ENCODE data around the gene PLIN5. TPM values are rescaled to one million over a fixed set of nuclear protein-coding genes. Genes with fewer than 3 reads are reported as not detected.

Gene PLIN5
- total RNA-seq, 1 donor from 2014 or later, result 4.8 TPM

DNA sequence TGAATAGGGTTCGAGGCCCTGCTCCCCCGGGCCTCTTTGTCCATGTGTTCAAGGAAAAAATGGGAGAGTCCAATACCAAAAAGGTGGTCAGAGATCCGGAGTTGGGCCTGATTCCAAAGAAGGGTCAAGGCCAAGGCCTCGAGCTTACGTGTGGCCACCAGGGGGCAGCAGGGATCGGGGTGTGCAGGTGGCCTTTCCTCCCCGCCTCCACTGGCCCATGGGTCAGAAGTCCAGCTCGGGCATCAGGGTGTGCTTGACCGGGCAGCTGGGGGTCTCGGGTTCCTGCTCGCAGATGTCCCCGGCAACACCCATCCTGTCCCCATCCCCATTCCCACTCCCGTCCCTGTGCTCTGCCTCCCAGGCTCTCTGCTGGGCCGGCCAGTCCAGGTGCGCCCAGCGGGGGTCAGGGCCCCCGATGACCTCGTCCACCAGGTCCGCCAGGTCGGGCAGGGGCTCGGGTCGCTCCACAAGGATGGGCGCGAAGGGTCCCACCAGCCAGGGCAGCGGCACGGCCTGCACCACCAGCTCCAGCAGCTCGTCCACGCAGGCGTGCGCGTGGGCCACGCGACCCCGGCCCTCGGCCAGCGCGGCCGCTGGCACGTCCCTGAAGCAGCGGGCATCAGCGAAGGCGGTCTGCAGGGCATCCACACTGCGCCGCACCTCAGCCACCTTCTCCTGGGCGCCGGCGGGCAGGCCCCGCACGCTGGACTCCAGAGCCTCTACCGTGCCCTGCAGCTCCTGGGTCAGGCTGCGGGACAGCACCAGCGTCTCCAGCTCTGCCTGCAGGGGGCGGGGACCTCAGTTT lies 11.5 kb downstream of the PLIN5 start:
- Mint-ChIP-seq H3K9me3 (no peaks in the 10 kb centered on the region), H3K4me1 (no peaks in the 10 kb centered on the region), H3K27ac (ENCODE audit: unreplicated experiment) (no peak overlapping the region), H3K36me3 (ENCODE audit: low read depth) (no peaks in the 10 kb centered on the region), H3K4me3 (no peak overlapping the region), H3K27me3 (ENCODE audit: low read depth) (no peaks in the 10 kb centered on the region)
- TF ChIP-seq CTCF (conservative IDR thresholded peaks at IDR 0.05), result peak; percentile 69
- DNase-seq (ENCODE audit: low read depth, low spot score), result peak; percentile 58

DNA sequence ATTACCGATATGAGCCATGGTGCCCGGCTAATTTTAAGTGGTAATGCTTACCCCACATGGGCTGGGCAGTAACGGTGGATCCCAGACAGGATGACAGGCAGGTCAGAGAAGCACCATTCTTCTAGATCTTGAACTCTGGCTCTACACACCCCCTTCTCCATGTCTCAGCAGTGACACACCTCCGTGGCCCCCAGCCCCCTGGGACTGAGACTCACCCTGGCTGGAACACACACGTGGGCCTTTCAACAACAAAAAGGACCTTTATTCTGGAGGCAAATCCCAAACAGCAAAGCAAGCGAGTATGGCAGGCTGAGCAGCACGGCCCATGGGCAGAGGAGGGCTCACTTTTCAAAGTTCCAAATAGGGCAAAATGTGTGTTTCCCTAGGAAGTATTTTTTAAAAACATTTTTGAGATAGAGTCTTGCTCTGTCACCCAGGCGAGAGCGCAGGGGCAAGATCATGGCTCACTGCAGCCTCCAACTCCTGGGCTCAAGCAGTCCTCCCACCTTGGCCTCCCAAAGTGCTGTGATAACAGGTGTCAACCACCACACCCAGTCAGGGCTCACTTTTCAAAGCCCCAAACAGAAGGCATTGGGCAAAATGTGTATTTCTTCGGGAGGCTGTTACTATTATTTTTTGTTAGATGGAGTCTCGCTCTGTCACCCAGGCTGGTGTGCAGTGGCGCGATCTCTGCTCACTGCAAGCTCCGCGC lies 12.6 kb downstream of the PLIN5 start:
- Mint-ChIP-seq H3K27ac (ENCODE audit: unreplicated experiment) (no peak overlapping the region), H3K9me3 (no peaks in the 10 kb centered on the region), H3K27me3 (ENCODE audit: low read depth) (no peaks in the 10 kb centered on the region), H3K4me3 (no peak overlapping the region), H3K36me3 (ENCODE audit: low read depth) (no peaks in the 10 kb centered on the region), H3K4me1 (no peaks in the 10 kb centered on the region)
- no peak for TF ChIP-seq CTCF (conservative IDR thresholded peaks at IDR 0.05)
- DNase-seq (ENCODE audit: low read depth, low spot score), result no peak

DNA sequence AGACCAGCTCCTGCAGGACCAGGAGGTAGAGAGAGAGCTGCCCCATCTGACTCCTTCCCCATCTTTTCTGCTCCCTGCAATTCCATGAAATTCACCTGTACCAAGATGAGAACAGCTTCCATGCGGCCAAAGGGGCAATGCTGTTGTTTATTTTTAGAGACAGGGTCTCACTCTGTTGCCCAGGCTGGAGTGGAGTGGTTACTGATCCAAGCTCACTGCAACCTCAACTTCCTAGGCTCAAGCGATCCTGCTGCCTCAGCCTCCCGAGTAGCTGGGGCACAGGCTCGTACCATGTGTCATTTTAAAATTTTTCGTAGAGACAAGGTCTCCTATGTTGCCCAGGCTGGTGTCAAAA lies 13.2 kb downstream of the PLIN5 start:
- Mint-ChIP-seq H3K9me3 (no peaks in the 10 kb centered on the region), H3K27ac (ENCODE audit: unreplicated experiment) (no peak overlapping the region), H3K27me3 (ENCODE audit: low read depth) (no peaks in the 10 kb centered on the region), H3K4me1 (no peaks in the 10 kb centered on the region), H3K36me3 (ENCODE audit: low read depth) (no peaks in the 10 kb centered on the region), H3K4me3 (no peak overlapping the region)
- DNase-seq (ENCODE audit: low read depth, low spot score), result no peak
- TF ChIP-seq CTCF (conservative IDR thresholded peaks at IDR 0.05), result no peak

DNA sequence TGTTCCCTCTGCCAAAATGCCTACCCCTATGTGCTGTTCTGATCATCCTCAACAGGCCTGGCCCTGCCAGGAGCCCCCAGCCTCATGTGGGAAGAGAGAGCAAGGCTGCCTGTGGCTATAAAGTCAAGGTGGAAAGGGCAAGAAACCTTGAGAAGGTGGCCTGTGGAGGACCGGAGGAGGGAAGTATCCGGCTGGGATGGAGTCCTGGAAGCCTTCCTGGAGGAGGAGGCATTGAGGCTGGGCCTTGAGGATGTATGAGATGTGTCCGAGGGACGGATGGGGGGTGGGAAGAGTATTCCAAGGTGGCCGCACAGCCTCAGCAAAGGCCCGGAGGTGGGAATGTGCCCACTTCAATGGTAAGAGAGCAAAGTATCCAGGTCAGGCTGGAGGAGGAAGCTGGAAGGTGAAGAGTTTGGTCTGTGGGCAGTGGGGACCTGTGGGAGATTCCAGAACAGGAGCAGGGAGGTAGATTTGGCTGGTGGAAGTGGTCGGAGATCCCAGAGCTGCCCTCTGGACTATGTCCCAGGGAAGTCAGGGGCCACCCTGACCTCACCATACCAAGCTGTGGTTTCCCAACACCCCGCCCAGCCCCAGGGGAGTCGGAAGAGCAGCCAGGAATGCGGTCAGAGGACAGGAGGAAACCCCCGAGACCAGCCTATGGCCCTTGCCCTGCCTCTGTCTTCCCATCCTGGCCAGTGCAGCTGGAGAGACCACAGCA lies 13.7 kb downstream of the PLIN5 start:
- no peaks in the 10 kb centered on the region for H3K27me3 Mint-ChIP-seq (ENCODE audit: low read depth)
- TF ChIP-seq CTCF (conservative IDR thresholded peaks at IDR 0.05), result no peak
- H3K9me3 Mint-ChIP-seq, result no peaks in the 10 kb centered on the region
- H3K36me3 Mint-ChIP-seq (ENCODE audit: low read depth), result no peaks in the 10 kb centered on the region
- H3K4me1 Mint-ChIP-seq, result no peaks in the 10 kb centered on the region
- no peak for DNase-seq (ENCODE audit: low read depth, low spot score)
- no peak overlapping the region for H3K4me3 Mint-ChIP-seq
- H3K27ac Mint-ChIP-seq (ENCODE audit: unreplicated experiment), result no peak overlapping the region

DNA sequence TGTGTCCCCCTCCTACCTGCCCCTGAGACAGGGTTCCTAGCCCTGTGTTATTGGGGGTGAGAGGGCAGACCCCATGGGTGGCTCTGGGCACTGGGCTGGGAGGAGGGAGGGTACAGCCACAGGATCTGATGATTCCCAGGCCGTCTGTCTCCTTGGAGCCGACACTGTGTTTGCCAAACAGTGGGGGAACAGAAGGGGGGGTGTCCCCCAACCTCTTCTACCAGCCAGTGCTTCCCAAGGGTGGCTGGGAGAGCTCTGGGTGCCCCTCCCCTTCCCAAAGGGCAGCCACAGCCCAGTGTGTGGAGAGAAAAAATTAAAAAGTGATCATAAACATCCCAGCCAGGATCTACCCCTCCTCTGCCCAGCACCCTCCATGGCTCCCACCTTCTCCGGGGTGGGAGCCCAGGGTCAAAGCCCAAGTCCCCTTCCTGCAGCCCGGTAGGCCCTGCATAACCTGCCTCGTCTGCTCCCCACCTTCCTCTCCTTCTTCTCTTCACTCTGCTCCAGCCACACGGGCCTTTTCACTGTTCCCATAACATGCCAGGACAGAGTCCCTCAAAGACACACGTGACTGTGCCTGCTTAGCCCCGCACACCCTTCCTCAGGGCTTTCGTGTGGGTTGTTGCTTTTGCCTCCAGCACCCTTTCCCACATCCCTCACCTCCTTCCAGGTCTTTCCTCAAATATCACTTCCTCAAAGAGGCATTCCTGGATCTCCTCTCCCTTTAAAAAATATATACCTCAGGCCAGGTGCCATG lies 15.3 kb downstream of the PLIN5 start:
- no peak for DNase-seq (ENCODE audit: low read depth, low spot score)
- Mint-ChIP-seq H3K27ac (ENCODE audit: unreplicated experiment) (no peak overlapping the region), H3K4me1 (no peaks in the 10 kb centered on the region), H3K36me3 (ENCODE audit: low read depth) (no peaks in the 10 kb centered on the region), H3K4me3 (no peak overlapping the region), H3K9me3 (no peaks in the 10 kb centered on the region), H3K27me3 (ENCODE audit: low read depth) (no peaks in the 10 kb centered on the region)
- no peak for TF ChIP-seq CTCF (conservative IDR thresholded peaks at IDR 0.05)
